ENCODE data around the gene FBL.

FBL gene

DNA sequence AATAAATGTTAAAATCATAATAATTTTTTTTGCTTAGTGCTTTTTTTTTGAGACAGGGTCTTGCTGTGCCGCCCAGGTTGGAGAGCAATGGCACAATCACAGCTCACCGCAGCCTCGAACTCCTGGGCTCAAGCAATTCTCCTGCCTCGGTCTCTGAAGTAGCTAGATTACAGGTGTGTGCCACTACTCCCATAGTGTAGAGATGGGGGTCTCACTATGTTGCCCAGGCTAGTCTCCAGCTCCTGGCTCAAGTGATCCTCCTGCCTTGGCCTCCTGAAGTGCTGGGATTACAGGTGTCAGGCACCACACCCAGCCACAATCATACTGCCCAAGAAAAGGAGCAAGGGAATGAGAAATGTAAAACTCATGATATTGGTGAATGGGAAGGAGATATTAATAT is 5.1 kb downstream of the FBL start:
- DNase-seq, result no peak

GRCh38 chr19:39840492-39840891 is 5.7 kb downstream of the FBL start:
- DNase-seq, result no peak

DNA sequence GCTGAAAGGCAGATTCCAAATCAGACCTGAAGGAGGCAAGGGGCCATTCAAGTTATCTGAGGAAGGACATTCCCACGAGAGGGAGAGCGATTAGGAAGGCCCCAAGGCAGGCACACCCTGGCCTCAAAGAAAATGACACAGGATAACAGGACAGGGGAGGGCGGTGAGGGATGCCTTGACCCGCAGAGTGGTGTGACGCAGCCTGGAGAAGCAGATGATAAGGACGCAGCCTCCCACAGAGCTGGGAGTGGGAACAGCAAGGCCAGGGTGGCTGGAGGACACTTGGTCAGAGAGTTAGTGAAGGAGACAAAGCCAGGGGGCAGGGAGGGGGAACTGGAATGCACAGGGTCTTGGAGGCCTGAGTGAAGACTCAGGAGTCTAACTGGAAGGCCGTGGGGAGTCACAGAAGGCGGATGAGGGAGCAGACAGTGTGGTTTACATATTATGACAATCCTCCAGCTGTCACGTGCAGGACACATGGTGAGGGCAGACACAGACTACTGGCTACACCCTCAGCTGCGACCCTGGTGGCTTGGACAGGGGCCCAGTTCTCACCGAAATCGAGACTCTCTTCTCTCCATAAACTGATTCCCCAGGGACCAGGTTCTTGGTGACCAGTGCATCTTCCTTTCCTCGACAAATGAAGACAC is 6.4 kb downstream of the FBL start:
- DNase-seq, result no peak

- no peak for DNase-seq
These were observed 7.6 kb downstream of the FBL start for GRCh38 chr19:39838569-39838968.

GRCh38 chr19:39837978-39838377 is 8.2 kb downstream of the FBL start:
- DNase-seq, result no peak

DNA sequence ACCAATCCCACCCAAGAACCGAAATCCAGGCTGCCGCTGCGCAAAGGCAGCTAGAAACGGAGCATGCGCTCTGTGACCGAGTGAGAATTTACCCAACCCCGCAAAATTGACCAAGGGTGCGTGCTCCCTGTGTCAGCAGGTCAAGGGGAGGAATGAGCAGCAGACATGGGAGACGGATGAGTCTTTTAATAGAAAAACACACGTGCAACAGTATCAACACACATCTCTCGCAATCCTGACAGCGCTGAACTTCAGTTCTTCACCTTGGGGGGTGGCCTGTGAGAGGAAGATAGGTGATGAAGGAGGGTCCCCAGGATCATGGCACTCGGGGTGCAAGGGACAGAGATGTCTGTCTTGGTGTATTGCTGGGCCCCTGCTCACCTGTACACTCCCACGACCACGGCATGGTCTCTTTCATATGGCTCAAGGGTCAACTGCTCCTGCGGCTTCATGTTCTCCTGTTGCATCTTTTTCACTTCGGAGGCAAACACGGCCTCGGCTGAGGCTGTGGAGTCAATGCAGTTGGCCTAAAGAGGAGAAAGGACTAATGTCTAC is 11.8 kb downstream of the FBL start:
- no peak for DNase-seq

GRCh38 chr19:39833464-39834286 is 12.5 kb downstream of the FBL start, which contains the start of gene DYRK1B:
TSS of gene DYRK1B (minus strand) at chr19:39834162. CDS start at chr19:39831867, 2,295 bp downstream.
- peak; percentile 96 for DNase-seq

DNA sequence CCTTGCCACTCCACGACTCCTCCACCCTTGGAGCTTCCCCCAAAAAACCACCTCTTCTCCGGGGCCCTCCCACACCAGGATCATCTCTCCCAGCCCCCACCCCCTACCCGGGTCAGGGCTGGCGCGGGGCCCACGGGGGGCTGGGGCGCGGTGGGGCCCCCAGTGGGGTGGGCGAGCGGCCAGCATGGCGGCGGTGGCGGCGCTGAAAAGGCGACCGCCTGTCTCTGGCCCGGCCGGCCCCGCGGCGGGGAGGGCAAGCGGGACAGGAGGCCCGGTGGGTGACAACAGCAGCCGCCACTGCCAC is 13.1 kb downstream of the FBL start:
- DNase-seq, result no peak

DNA sequence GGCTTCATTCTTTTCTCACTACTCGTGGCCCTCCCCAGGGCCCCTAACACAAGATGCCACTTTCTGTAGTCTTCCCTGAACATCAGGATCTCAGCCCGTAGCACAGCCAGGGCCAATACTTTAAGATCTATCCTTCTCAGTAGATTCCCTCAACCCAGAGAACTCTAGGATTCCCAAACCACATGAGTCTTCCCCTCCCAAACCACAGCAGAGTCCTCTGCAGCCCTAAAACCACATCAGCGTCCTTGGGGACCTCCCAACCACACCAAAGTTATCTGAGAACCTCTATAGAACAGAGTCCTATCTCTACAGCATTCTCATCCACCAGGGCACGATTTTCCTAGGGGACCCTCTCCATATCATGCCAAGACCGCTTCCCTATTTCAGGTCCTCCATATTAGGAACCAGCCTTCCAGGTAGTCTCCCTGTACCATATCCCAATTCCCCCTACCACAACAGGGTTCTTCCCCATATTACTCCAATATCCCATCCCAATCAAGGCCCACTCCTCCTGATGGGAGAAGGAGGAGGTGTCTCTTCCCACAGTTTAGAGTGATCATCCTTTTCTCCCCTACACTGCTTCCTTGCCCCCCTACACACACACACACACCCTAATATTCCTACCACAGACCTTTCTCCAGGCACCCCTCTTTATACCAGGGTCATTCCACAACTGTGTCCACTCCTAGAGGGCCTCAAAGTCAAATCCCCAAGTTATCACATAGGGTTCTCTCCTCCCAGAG is 13.7 kb downstream of the FBL start:
- DNase-seq, result no peak

GRCh38 chr19:39831679-39832078 is 14.5 kb downstream of the FBL start:
- DNase-seq, result no peak

DNA sequence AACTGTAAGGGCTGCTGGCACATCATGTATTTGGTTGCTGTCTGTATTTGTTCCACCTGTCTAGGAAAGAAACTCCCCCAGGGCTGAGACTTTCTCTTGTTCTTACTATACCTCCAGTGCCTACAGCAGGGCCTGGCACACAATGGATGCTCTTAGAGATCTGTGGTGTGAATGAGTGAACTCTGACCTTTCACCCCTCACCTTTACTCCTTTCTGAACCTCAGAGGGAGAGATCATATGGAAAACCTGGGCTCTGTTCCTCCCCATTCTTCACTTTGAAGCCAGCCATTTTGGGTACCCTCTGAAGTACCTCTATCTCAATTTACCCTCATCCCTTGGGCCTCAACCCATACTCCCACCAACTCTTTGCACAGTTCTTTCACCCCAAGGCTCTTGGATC is 15.3 kb downstream of the FBL start:
- no peak for DNase-seq

DNA sequence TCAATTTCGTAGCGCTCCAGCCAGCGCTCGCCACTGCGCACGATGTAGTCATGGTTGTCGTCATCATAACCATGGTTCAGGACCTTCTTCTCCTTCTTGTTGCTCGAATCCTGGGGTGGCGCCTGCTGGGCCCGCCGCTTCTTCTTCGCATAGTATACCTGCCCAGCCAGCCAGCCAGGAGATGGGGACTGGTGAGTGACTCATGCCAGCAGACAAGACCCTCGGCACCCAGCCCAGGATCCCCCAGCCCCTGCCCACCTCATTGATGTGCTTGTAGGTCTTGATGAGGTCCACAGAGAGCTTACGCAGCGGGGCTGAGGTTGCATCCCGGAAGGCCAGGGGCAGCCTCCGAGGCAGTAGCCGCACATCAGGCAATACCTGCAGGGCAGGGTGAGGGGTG is 15.8 kb downstream of the FBL start:
- no peak for DNase-seq

DNA sequence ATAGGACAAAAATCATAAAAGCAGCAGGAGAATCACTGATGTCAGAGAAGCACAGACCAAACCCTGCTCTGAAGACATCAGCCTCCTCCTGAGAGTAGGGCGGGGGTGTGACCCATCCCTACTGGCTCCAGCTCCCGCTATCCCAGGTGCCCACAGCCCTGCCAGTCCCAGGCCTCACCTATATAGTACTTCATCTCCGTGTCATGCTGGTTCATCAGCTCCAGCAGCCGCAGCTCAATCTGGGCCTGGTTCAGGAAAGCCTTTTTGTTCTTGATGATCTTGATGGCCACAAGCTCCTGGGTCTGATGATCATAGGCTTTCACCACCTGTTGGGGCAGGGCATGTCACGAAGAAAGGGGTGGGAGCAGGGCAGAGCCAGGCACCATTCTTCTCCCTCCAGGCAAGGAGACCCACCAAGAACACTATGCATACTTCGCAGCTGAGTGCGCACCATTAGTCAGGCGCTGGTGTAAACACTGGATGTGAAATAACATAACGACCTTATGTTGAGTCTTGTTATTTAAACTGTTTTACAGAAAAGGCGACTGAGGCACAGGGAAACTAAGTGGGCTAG is 16.4 kb downstream of the FBL start:
- no peak for DNase-seq

DNA sequence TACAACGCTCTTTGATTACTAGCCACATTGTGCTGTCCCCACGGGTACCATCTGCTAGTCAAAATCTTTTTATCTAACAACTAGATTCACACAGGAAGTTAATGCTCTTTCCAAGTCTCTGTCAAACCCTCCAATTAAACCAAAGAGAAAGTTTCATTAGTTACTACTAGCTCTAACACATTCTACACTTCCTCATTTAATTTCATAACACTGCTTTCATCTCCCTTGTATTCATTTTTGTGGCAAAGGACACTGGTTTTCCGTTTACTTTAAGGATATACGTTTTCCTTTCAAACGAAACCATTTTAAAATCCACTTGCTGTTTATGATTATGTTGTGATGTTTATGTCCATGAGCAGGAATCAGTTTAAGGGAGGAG is 17.5 kb downstream of the FBL start:
- DNase-seq, result no peak

DNA sequence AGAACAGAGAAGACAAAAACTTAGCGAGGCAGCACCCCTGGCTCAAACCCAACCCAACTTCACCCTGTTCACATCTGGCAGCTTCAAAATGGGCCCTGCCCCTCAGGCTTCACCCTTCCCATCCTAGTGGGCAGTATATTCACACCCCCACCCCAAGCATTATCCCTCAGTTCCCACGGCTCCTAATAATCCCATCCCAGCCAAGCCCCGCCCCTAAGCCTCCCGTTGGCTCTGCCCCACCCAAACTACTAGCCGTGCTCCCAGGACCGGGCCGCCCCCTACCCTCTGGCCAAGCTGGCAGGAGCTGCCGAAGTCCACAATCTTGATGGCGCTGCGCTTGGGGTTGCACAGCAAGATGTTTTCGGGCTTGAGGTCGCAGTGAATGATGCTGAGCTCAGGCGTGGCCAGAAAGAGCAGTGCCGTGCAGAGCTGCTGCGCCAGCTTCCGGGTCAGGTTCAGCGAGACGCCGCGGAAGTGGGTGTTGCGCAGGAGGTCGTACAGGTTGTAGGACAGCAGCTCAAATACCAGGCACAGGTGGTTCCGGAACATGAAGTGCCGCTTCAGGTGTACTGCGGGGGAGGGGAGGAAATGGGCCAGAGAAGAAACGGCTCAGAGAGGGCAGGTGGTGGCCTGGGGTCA is 18.0 kb downstream of the FBL start:
- DNase-seq, result no peak

DNA sequence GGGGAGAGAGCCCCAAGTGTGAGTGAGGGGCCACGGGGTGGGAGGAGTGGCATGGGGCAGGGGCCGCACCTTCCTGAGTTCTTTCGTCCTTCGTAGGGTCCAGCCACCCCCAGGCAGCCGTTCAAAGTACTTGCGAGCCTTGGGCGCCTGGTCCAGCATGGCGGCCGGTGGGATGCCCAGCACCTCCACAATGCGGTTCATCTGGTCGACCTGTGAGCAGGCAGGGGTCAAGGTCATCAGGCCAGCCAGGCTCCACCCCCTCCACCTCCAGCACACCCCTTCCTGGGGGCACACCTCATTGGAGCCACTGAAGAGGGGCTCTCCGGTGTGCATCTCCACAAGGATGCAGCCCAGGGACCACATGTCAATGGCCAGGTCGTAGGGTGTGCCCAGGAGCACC is 19.0 kb downstream of the FBL start:
- no peak for DNase-seq

GRCh38 chr19:39826311-39826945 is 19.8 kb downstream of the FBL start:
- DNase-seq, result no peak

- no peak for DNase-seq
These were observed 20.6 kb downstream of the FBL start for GRCh38 chr19:39825531-39826076.

- no peak for DNase-seq
These were observed 21.1 kb downstream of the FBL start for GRCh38 chr19:39825093-39825463.

GRCh38 chr19:39824143-39825092 is 21.8 kb downstream of the FBL start:
- DNase-seq, result peak; percentile 89

DNA sequence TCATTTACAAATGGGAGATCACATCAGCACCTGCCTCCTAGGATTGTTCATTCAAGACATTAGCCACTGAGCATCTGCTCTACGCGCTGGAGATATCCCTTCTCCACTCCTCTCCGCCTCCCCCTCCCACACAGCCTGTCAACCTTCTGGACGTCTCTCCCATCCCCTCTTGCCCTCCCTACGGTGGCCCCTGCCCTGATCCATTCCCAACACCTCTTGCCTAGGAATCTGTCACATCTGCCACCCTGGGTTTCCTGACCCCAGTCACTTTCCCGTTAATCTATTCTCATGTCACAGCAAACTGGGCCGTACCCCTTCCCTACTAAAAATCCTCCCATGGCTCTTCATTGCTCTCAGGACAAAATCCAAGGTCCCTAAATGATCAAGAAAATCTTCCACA is 22.5 kb downstream of the FBL start:
- peak; percentile 55 for DNase-seq

Data from activated CD8-positive, alpha-beta memory T cell treated with anti-CD3 and anti-CD28 coated beads for 24 hours (primary cell).